SK-N-SH (cell line): ENCODE data around the gene MCC. TPM values are rescaled to one million over a fixed set of nuclear protein-coding genes. Genes with fewer than 3 reads are reported as not detected.

Source experiments
- CTCF ChIA-PET: fragments of 300-600, 350-600 bp; formaldehyde crosslinking; extraction: SDS; loops from one replicate; lab custom pipeline; 2021; lab: Yijun Ruan, JAX
- POLR2A ChIA-PET: fragments of 350-600 bp; sonication (Branson Sonifier 250); formaldehyde crosslinking; extraction: SDS; loops from one replicate; lab custom pipeline; 2020; ENCODE audit warnings: antibody characterized with exemption, inconsistent platforms; lab: Yijun Ruan, JAX
- DNase-seq: peaks from one replicate; pipeline ENCODE4 v3.0.0; 2012
- H2AFZ ChIP-seq: fragments of 200-600 bp; sonication (generic); 2 replicates; pipeline ENCODE4 v1.8.1; 2016; ENCODE audit warnings: antibody characterized with exemption, mild to moderate bottlenecking, low read depth
- H3F3A ChIP-seq: fragments of 200-600 bp; sonication (generic); replicated peaks from 2 replicates; pipeline ENCODE3; 2016; ENCODE audit warnings: antibody characterized with exemption, mild to moderate bottlenecking; ENCODE audit not compliant: insufficient read depth
- H3K27ac ChIP-seq, 2 experiments: fragments of 200-500 bp in 1 of 2; fragments of 200-600 bp in 1 of 2; sonication (Bioruptor generic) in 1 of 2; sonication (generic), shearing (Covaris generic) in 1 of 2; 2 replicates each; pipeline versions ENCODE4 v1.5.1 to v1.6.1; 2014 to 2016; ENCODE audit warnings: low read depth in 2 of 2, inconsistent platforms in 1 of 2, low read length in 1 of 2, mild to moderate bottlenecking in 1 of 2, mixed read lengths in 1 of 2
- H3K27me3 ChIP-seq: fragments of 200-600 bp; sonication (generic), shearing (Covaris generic); 2 replicates; pipeline ENCODE4 v1.6.1; 2016; ENCODE audit warnings: mixed run types; ENCODE audit not compliant: insufficient read depth
- H3K36me3 ChIP-seq, 2 experiments: fragments of 200-500 bp in 1 of 2; fragments of 200-600 bp in 1 of 2; sonication (Bioruptor generic) in 1 of 2; sonication (generic) in 1 of 2; replicated peaks in 1 of 2; 2 replicates each; pipeline versions ENCODE3 to v1.5.1; 2014 to 2016; ENCODE audit warnings: low read length in 1 of 2, mild to moderate bottlenecking in 1 of 2; ENCODE audit not compliant: insufficient read depth in 2 of 2, control insufficient read depth in 1 of 2
- H3K4me1 ChIP-seq, 2 experiments: fragments of 200-500 bp in 1 of 2; fragments of 200-600 bp in 1 of 2; sonication (Bioruptor generic) in 1 of 2; sonication (generic), shearing (Covaris generic) in 1 of 2; 2 replicates each; pipeline versions ENCODE4 v1.5.1 to v1.6.1; 2014 to 2016; ENCODE audit warnings: low read depth in 1 of 2, low read length in 1 of 2, mixed run types in 1 of 2; ENCODE audit not compliant: insufficient read depth in 2 of 2, control insufficient read depth in 1 of 2
- H3K4me2 ChIP-seq: fragments of 200-600 bp; sonication (generic), shearing (Covaris generic); 2 replicates; pipeline ENCODE4 v1.6.1; 2017; ENCODE audit warnings: mixed run types
- H3K4me3 ChIP-seq, 2 experiments: fragments of 200-500 bp in 1 of 2; fragments of 200-600 bp in 1 of 2; sonication (Bioruptor generic) in 1 of 2; sonication (generic), shearing (Covaris generic) in 1 of 2; 2 replicates each; pipeline versions ENCODE4 v1.5.1 to v1.8.1; 2014 to 2016; ENCODE audit warnings: low read depth in 2 of 2, inconsistent platforms in 1 of 2, low read length in 1 of 2, mild to moderate bottlenecking in 1 of 2, mixed read lengths in 1 of 2, moderate library complexity in 1 of 2
- H3K79me2 ChIP-seq: fragments of 200-600 bp; sonication (generic); 2 replicates; pipeline ENCODE4 v1.8.1; 2017; ENCODE audit warnings: mild to moderate bottlenecking; ENCODE audit not compliant: insufficient read depth
- H3K9ac ChIP-seq: fragments of 200-600 bp; sonication (generic); 2 replicates; pipeline ENCODE4 v1.6.1; 2017; ENCODE audit warnings: mixed run types
- H3K9me2 ChIP-seq: fragments of 200-600 bp; sonication (generic); 2 replicates; pipeline ENCODE4 v1.6.1; 2017; ENCODE audit warnings: mixed run types
- H3K9me3 ChIP-seq: fragments of 200-600 bp; sonication (generic); 2 replicates; pipeline ENCODE4 v1.6.1; 2017; ENCODE audit warnings: mixed run types, mild to moderate bottlenecking, moderate library complexity
- H4K20me1 ChIP-seq: fragments of 200-600 bp; sonication (generic); 2 replicates; pipeline ENCODE4 v1.6.1; 2017; ENCODE audit warnings: mild to moderate bottlenecking, mixed run types; ENCODE audit not compliant: insufficient read depth
- CHD2 ChIP-seq: fragments of 150-350 bp; IDR thresholded peaks from 2 replicates; pipeline ENCODE4 v1.6.1; 2018; ENCODE audit warnings: low read length; ENCODE audit not compliant: partially characterized antibody
- ELF1 ChIP-seq: IDR thresholded peaks from 2 replicates; pipeline ENCODE4 v1.4.0; 2012
- EP300 ChIP-seq, 2 experiments: IDR thresholded peaks; 2 replicates each; pipeline versions ENCODE4 v1.4.0 to v1.6.1; 2012; ENCODE audit warnings: borderline replicate concordance in 1 of 2, low read depth in 1 of 2, low read length in 1 of 2
- FOSL2 ChIP-seq: IDR thresholded peaks from 2 replicates; pipeline ENCODE4 v1.4.0; 2012; ENCODE audit warnings: low read depth, mild to moderate bottlenecking, moderate library complexity, borderline replicate concordance
- FOXJ3 ChIP-seq: sonication (generic); formaldehyde crosslinking; IDR thresholded peaks from 2 replicates; pipeline ENCODE4 v1.5.1; 2020; ENCODE audit warnings: mild to moderate bottlenecking, missing genetic modification reagents
- GABPA ChIP-seq: IDR thresholded peaks from 2 replicates; pipeline ENCODE4 v1.4.0; 2012; ENCODE audit warnings: low read depth, mild to moderate bottlenecking
- GATA2 ChIP-seq: sonication (generic); formaldehyde crosslinking; IDR thresholded peaks from 2 replicates; pipeline ENCODE4 v1.5.0; 2020; ENCODE audit warnings: mild to moderate bottlenecking, missing genetic modification reagents
- JUND ChIP-seq: IDR thresholded peaks from 2 replicates; pipeline ENCODE4 v1.4.0; 2012
- MEF2A ChIP-seq: IDR thresholded peaks from 2 replicates; pipeline ENCODE4 v1.4.0; 2012; ENCODE audit warnings: low read depth, borderline replicate concordance
- MXI1 ChIP-seq: IDR thresholded peaks from 2 replicates; pipeline ENCODE4 v1.6.1; 2012; ENCODE audit warnings: mild to moderate bottlenecking, low read depth, low read length, improper control_type of control experiment
- NRF1 ChIP-seq: IDR thresholded peaks from 2 replicates; pipeline ENCODE4 v1.6.1; 2012; ENCODE audit warnings: low read depth, mild to moderate bottlenecking, low read length
- PBX3 ChIP-seq: IDR thresholded peaks from 2 replicates; pipeline ENCODE4; 2012
- REST ChIP-seq: IDR thresholded peaks from 2 replicates; pipeline ENCODE4 v1.6.1; 2012; ENCODE audit warnings: mild to moderate bottlenecking, low read depth, low read length, moderate library complexity
- RFX5 ChIP-seq: IDR thresholded peaks from 2 replicates; pipeline ENCODE4 v1.6.1; 2012; ENCODE audit warnings: mild to moderate bottlenecking, improper control_type of control experiment, low read length
- RXRA ChIP-seq: IDR thresholded peaks from 2 replicates; pipeline ENCODE4 v1.4.0; 2012; ENCODE audit warnings: low read depth, mild to moderate bottlenecking, borderline replicate concordance
- SIN3A ChIP-seq: IDR thresholded peaks from 2 replicates; pipeline ENCODE4 v1.6.1; 2012; ENCODE audit warnings: low read depth, mild to moderate bottlenecking, low read length, moderate library complexity, borderline replicate concordance
- TEAD4 ChIP-seq: IDR thresholded peaks from 2 replicates; pipeline ENCODE4 v1.4.0; 2012; ENCODE audit warnings: mild to moderate bottlenecking, borderline replicate concordance; ENCODE audit not compliant: insufficient read depth
- YY1 ChIP-seq: IDR thresholded peaks from 2 replicates; pipeline ENCODE4 v1.4.0; 2012; ENCODE audit warnings: low read depth, mild to moderate bottlenecking
- WGBS: methylation state at CpG from one replicate; pipeline ENCODE4 v1.1.6; 2017; ENCODE audit warnings: low lambda C conversion rate; 5-methylcytosine and 5-hydroxymethylcytosine counted together
- polyA plus RNA-seq, 3 experiments: library from polyadenylated mRNA; depleted of rRNA; stranded (reverse); fragments of >200 nt; gene quantifications; 2 replicates each; pipeline ENCODE4 v1.2.3, GENCODE V29; 2012
- TF ChIP-seq, protein P1 (sequence below): fragments of 150-350 bp; IDR thresholded peaks from 2 replicates; pipeline ENCODE4 v1.6.1; 2017; ENCODE audit warnings: antibody characterized with exemption, low read length, low read depth, borderline replicate concordance

The MCC gene
- polyA plus RNA-seq, 1 of the 3 experiments (the other 2 are of a cell fraction), result 3.6 TPM

GRCh38 chr5:113036321-113036720 lies 451.9 kb downstream of the MCC start:
- Histone ChIP-seq H3K4me3 (no peak overlapping the region), H4K20me1 (no peaks in the 10 kb centered on the region), H3K9me3 (no peaks in the 10 kb centered on the region), H3K36me3 (no peaks in the 10 kb centered on the region), H3K4me1 (peaks cover 0 to 6% of the 10 kb centered on the region in 2 experiments; a peak in 1 of 4 replicates), H2AFZ (no peak overlapping the region), H3F3A (no peaks in the 10 kb centered on the region), H3K79me2 (no peaks in the 10 kb centered on the region), H3K9me2 (no peaks in the 10 kb centered on the region), H3K9ac (no peak overlapping the region), H3K27me3 (no peaks in the 10 kb centered on the region), H3K4me2 (no peak overlapping the region), H3K27ac (no peak overlapping the region)
- ChIA-PET CTCF (interaction anchor here (0.6 to 1.0 kb wide), 2 partner anchors 323 to 568 kb away, joined by 3 read pairs; no protein-coding TSS in a partner anchor), POLR2A (no interaction called here)
- no peak for DNase-seq
- no peak for TF ChIP-seq RXRA
- TF ChIP-seq YY1, result no peak
- no peak for TF ChIP-seq PBX3
- TF ChIP-seq, protein P1, sequence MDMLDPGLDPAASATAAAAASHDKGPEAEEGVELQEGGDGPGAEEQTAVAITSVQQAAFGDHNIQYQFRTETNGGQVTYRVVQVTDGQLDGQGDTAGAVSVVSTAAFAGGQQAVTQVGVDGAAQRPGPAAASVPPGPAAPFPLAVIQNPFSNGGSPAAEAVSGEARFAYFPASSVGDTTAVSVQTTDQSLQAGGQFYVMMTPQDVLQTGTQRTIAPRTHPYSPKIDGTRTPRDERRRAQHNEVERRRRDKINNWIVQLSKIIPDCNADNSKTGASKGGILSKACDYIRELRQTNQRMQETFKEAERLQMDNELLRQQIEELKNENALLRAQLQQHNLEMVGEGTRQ, result no peak
- TF ChIP-seq CHD2, result no peak
- no peak for TF ChIP-seq JUND
- 88% methylated on average over 1 of the region's 4 CpGs for WGBS

GRCh38 chr5:113035096-113035495 lies 453.2 kb downstream of the MCC start:
- Histone ChIP-seq H3K4me2 (no peak overlapping the region), H2AFZ (no peak overlapping the region), H3K4me3 (no peak overlapping the region), H3K9me2 (no peaks in the 10 kb centered on the region), H3K4me1 (peaks cover 0 to 5% of the 10 kb centered on the region in 2 experiments; a peak in 2 of 4 replicates), H3K9me3 (no peaks in the 10 kb centered on the region), H4K20me1 (no peaks in the 10 kb centered on the region), H3K9ac (no peak overlapping the region), H3K27me3 (no peaks in the 10 kb centered on the region), H3F3A (no peaks in the 10 kb centered on the region), H3K27ac (no peak overlapping the region), H3K36me3 (no peaks in the 10 kb centered on the region), H3K79me2 (no peaks in the 10 kb centered on the region)
- no peak for TF ChIP-seq TEAD4
- TF ChIP-seq EP300 (IDR thresholded peaks at IDR 0.05; ENCODE audit: borderline replicate concordance in 1 of 2, low read depth in 1 of 2, low read length in 1 of 2), result no peak
- no peak for TF ChIP-seq FOXJ3 (CRISPR knock-in tag)
- no peak for TF ChIP-seq REST
- TF ChIP-seq ELF1, result no peak
- no peak for TF ChIP-seq MXI1
- TF ChIP-seq, protein P1, result no peak
- TF ChIP-seq SIN3A, result no peak
- no peak for TF ChIP-seq PBX3
- no peak for TF ChIP-seq MEF2A
- TF ChIP-seq FOSL2, result no peak
- no peak for TF ChIP-seq RFX5
- TF ChIP-seq GABPA, result no peak
- TF ChIP-seq NRF1, result no peak
- TF ChIP-seq GATA2 (CRISPR knock-in tag), result no peak
- TF ChIP-seq CHD2, result no peak
- no peak for TF ChIP-seq JUND
- CTCF ChIA-PET, result no interaction called here
- POLR2A ChIA-PET, result no interaction called here
- no peak for DNase-seq
- 87% methylated on average over 1 of the region's 1 CpG for WGBS
